Testis (tissue), 3 donors: Measurements from ENCODE around the gene PPP6R2. TPM values are rescaled to one million over a fixed set of nuclear protein-coding genes. Genes with fewer than 3 reads are reported as not detected.

Source experiments
- DNase-seq: peaks from one replicate; pipeline ENCODE4 v3.0.0-alpha.2; 2019
- H3K27ac ChIP-seq, 2 donors: fragments of 200-600 bp; sonication (generic); one replicate each; pipeline ENCODE4 v1.5.1; 2019
- H3K27me3 ChIP-seq: fragments of 200-600 bp; sonication (generic); one replicate; pipeline ENCODE4 v1.5.1; 2019
- H3K36me3 ChIP-seq: fragments of 200-600 bp; sonication (generic); one replicate; pipeline ENCODE4 v1.5.1; 2017; ENCODE audit warnings: low read depth; ENCODE audit errors: missing control alignments
- H3K4me1 ChIP-seq: fragments of 200-600 bp; sonication (generic); one replicate; pipeline ENCODE4 v1.5.1; 2019
- H3K4me3 ChIP-seq, 2 donors: fragments of 200-600 bp; sonication (generic); one replicate each; pipeline ENCODE4 v1.5.1; 2017 to 2019
- H3K9me3 ChIP-seq: fragments of 200-600 bp; sonication (generic); one replicate; pipeline ENCODE4 v1.5.1; 2017
- POLR2A ChIP-seq: fragments of 450-650 bp; IDR thresholded peaks from one replicate; pipeline ENCODE4 v1.6.1; 2017; ENCODE audit warnings: antibody characterized with exemption, mild to moderate bottlenecking, moderate library complexity
- WGBS, 2 donors: methylation state at CpG; one replicate each; pipeline ENCODE4 v1.1.5; 2018; 5-methylcytosine and 5-hydroxymethylcytosine counted together
- intact Hi-C: fragments of 100-400 bp; cut with DNase I; formaldehyde crosslinking; loops from one replicate; pipeline ENCODE4 v1.15.1; 2023; ENCODE audit warnings: low total_unique reads
- polyA plus RNA-seq: library from polyadenylated mRNA; stranded (reverse); fragments of 350-450 nt; fragmentation: Illumina TruSeq; extraction: RNeasy Lipid Tissue Mini Kit (QIAGEN cat#74804); gene quantifications from one replicate; pipeline ENCODE4 v1.2.3, GENCODE V29; 2014; ENCODE audit warnings: low read depth, low replicate concordance; ENCODE audit not compliant: insufficient read depth
- total RNA-seq, 2 donors: library from RNA; depleted of rRNA; stranded (reverse); fragments of >200 nt; gene quantifications; one replicate each; pipeline ENCODE4 v1.2.3, GENCODE V29; 2016
- TF ChIP-seq, protein P1 (sequence below), 3 experiments: fragments of 450-650 bp in 2 of 3; fragments of 200-600 bp in 1 of 3; sonication (generic) in 1 of 3; IDR thresholded peaks; one replicate each; pipeline ENCODE4 v1.5.1; 2016 to 2019; ENCODE audit warnings: antibody characterized with exemption in 3 of 3, mild to moderate bottlenecking in 2 of 3, moderate library complexity in 1 of 3

PPP6R2 gene
- total and polyA plus RNA-seq, 3 donors from 2014 or later, result 123 to 142 (median 138) TPM

- Histone ChIP-seq H3K9me3 (no peaks in the 10 kb centered on the region), H3K27me3 (no peaks in the 10 kb centered on the region), H3K4me1 (peaks cover 9% of the 10 kb centered on the region), H3K27ac (no peak overlapping the region), H3K36me3 (no peaks in the 10 kb centered on the region), H3K4me3 (no peak overlapping the region)
- WGBS, 2 donors, result 88 to 93% methylated on average over 14 to 15 of the region's 15 CpGs
- DNase-seq, result no peak
- TF ChIP-seq POLR2A, result no peak
- TF ChIP-seq, protein P1, sequence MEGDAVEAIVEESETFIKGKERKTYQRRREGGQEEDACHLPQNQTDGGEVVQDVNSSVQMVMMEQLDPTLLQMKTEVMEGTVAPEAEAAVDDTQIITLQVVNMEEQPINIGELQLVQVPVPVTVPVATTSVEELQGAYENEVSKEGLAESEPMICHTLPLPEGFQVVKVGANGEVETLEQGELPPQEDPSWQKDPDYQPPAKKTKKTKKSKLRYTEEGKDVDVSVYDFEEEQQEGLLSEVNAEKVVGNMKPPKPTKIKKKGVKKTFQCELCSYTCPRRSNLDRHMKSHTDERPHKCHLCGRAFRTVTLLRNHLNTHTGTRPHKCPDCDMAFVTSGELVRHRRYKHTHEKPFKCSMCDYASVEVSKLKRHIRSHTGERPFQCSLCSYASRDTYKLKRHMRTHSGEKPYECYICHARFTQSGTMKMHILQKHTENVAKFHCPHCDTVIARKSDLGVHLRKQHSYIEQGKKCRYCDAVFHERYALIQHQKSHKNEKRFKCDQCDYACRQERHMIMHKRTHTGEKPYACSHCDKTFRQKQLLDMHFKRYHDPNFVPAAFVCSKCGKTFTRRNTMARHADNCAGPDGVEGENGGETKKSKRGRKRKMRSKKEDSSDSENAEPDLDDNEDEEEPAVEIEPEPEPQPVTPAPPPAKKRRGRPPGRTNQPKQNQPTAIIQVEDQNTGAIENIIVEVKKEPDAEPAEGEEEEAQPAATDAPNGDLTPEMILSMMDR (IDR thresholded peaks at IDR 0.05), result no peak
- intact Hi-C loops, result no loop called here
Observed at GRCh38 chr22:50443197-50443596, 100.1 kb downstream of the PPP6R2 start.

DNA sequence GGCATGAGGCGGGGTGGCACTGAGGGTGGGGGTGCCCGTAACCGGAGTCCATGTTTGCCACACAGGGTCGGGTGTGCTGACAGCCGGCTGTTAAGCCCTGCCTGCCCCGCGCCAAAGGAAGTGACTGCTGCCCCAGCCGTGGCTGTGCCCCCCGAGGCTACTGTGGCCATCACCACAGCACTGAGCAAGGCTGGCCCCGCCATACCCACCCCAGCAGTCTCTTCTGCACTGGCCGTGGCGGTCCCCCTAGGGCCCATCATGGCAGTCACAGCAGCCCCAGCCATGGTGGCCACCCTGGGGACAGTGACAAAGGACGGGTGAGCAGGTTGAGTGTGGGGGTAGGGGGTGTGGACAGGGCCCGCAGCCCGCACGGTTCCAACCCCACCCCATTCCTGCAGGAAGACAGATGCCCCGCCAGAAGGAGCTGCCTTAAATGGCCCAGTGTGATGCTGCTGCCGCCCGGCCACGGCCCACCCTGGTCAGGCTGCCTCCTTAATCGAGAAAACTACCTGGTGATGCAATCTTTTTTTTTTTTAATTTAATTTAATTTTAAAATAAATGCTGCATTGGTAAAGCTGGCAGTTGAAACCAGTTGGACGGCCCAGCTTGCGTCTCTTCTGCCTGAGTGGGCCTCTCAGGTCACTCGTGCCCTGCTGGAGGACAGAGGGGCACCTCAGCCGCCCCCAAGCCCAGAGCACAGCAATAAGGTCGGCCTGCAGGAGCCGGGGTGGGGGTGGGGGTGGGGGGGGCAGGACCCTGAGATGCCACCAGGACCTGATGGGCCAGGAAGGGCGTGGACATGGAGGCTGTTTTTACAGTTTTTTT is 100.9 kb downstream of the PPP6R2 start:
- Histone ChIP-seq H3K9me3 (no peaks in the 10 kb centered on the region), H3K27me3 (no peaks in the 10 kb centered on the region), H3K4me1 (peaks cover 9% of the 10 kb centered on the region), H3K36me3 (no peaks in the 10 kb centered on the region), H3K4me3 (no peak overlapping the region), H3K27ac (peak overlapping the region in 1 of 2 donors; percentile 11)
- DNase-seq, result no peak
- 73 to 78% methylated on average over 11 to 28 of the region's 28 CpGs for WGBS, 2 donors
- intact Hi-C loops, result no loop called here
- no peak for TF ChIP-seq POLR2A
- TF ChIP-seq, protein P1 (IDR thresholded peaks at IDR 0.05), result no peak

GRCh38 chr22:50444663-50445062 is 101.5 kb downstream of the PPP6R2 start:
- WGBS, 2 donors, result 66 to 73% methylated on average over 5 of the region's 5 CpGs
- intact Hi-C loops, result no loop called here
- no peaks in the 10 kb centered on the region for H3K36me3 ChIP-seq
- peaks cover 9% of the 10 kb centered on the region for H3K4me1 ChIP-seq
- no peak for TF ChIP-seq POLR2A
- no peaks in the 10 kb centered on the region for H3K9me3 ChIP-seq
- no peak overlapping the region for H3K4me3 ChIP-seq
- no peaks in the 10 kb centered on the region for H3K27me3 ChIP-seq
- peak; percentile 47 for DNase-seq
- H3K27ac ChIP-seq, result peak overlapping the region in 1 of 2 donors; percentile 53

GRCh38 chr22:50445071-50445879 is 102.1 kb downstream of the PPP6R2 start:
- intact Hi-C loops, result no loop called here
- Histone ChIP-seq H3K4me1 (peaks cover 9% of the 10 kb centered on the region), H3K27me3 (no peaks in the 10 kb centered on the region), H3K27ac (peak overlapping the region in 1 of 2 donors; percentile 53), H3K36me3 (no peaks in the 10 kb centered on the region), H3K9me3 (no peaks in the 10 kb centered on the region), H3K4me3 (no peak overlapping the region)
- DNase-seq, result no peak
- TF ChIP-seq, protein P1 (IDR thresholded peaks at IDR 0.05), result no peak
- TF ChIP-seq POLR2A, result no peak
- WGBS, 2 donors, result 74 to 77% methylated on average over 27 to 30 of the region's 30 CpGs
